Measurements from ENCODE around the gene HIPK4. TPM values are rescaled to one million over a fixed set of nuclear protein-coding genes. Genes with fewer than 3 reads are reported as not detected.

HIPK4 gene
- total RNA-seq, 1 experiment from 2014 or later: not detected

GRCh38 chr19:40348125-40348913 lies 41.7 kb downstream of the HIPK4 start, which contains the start of the genes C19orf47 and PLD3:
Gene C19orf47, minus strand, starts transcription at chr19:40348397. Its CDS starts 6,540 bp downstream, at chr19:40341857.
Gene PLD3, plus strand, starts transcription at chr19:40348695. Its CDS starts 17,789 bp downstream, at chr19:40366484.
- no peaks in the 10 kb centered on the region for H3K36me3 ChIP-seq (ENCODE audit: low read depth, low read length)
- BruUV-seq (replicated peaks): no TSS peak
- H3K4me3 ChIP-seq (ENCODE audit: low read length): peak within 1 kb of the TSS; percentile 93
- H3K9ac ChIP-seq (ENCODE audit: low read length): peak within 1 kb of the TSS; percentile 85
- no peaks in the 10 kb centered on the region for H4K20me1 ChIP-seq (ENCODE audit: low read length)
- H3K9me2 ChIP-seq (replicated peaks; ENCODE audit: low read length): no peaks in the 10 kb centered on the region
- H3K27ac ChIP-seq (ENCODE audit: low read length): no peak within 1 kb of the TSS
- ChIA-PET CTCF (interaction anchor here (1.0 kb wide), 1 partner anchor 72 kb away, joined by 8 read pairs; no protein-coding TSS in a partner anchor), POLR2A (ENCODE audit: unreplicated experiment) (no interaction called here)
- peak within 1 kb of the TSS; percentile 95 for H2AFZ ChIP-seq (ENCODE audit: low read length)
- DNase-seq: peak; percentile 97
- no peak for TF ChIP-seq EZH2phosphoT487 (IDR thresholded peaks at IDR 0.05; ENCODE audit: borderline replicate concordance, low read length)
- H3K9me3 ChIP-seq (ENCODE audit: low read length): no peaks in the 10 kb centered on the region
- peaks cover 24% of the 10 kb centered on the region for H3K79me2 ChIP-seq (ENCODE audit: low read length)
- H3K27me3 ChIP-seq (ENCODE audit: low read length): no peaks in the 10 kb centered on the region
- peak within 1 kb of the TSS; percentile 96 for H3K4me2 ChIP-seq (ENCODE audit: low read length)
- no peaks in the 10 kb centered on the region; the same call in 1 of the 2 replicates for H3K4me1 ChIP-seq (ENCODE audit: insufficient read depth, low read length)
- H3F3A ChIP-seq (ENCODE audit: low read length, unreplicated experiment): no peaks in the 10 kb centered on the region
- intact Hi-C loops (cut with micrococcal nuclease): loop anchor here (5.0 kb wide), 1 partner anchor 74 kb away; no protein-coding TSS in a partner anchor
- peak; percentile 99 for ATAC-seq

GRCh38 chr19:40344422-40344821 lies 45.6 kb downstream of the HIPK4 start:
- Histone ChIP-seq H3K36me3 (ENCODE audit: low read depth, low read length) (no peaks in the 10 kb centered on the region), H3K27ac (ENCODE audit: low read length) (no peak overlapping the region), H3K9me3 (ENCODE audit: low read length) (no peaks in the 10 kb centered on the region), H3K9me2 (replicated peaks; ENCODE audit: low read length) (no peaks in the 10 kb centered on the region), H3F3A (ENCODE audit: low read length, unreplicated experiment) (no peaks in the 10 kb centered on the region), H3K4me3 (ENCODE audit: low read length) (no peak overlapping the region), H4K20me1 (ENCODE audit: low read length) (no peaks in the 10 kb centered on the region), H3K79me2 (ENCODE audit: low read length) (peaks cover 23% of the 10 kb centered on the region), H3K27me3 (ENCODE audit: low read length) (no peaks in the 10 kb centered on the region), H3K4me1 (ENCODE audit: insufficient read depth, low read length) (no peaks in the 10 kb centered on the region; the same call in 1 of the 2 replicates), H3K9ac (ENCODE audit: low read length) (no peak overlapping the region), H3K4me2 (ENCODE audit: low read length) (no peak overlapping the region), H2AFZ (ENCODE audit: low read length) (no peak overlapping the region)
- ATAC-seq: no peak
- no peak for DNase-seq
- intact Hi-C loops (cut with micrococcal nuclease): no loop called here
- no TSS peak for BruUV-seq (replicated peaks)
- POLR2A ChIA-PET (ENCODE audit: unreplicated experiment): no interaction called here
- no peak for TF ChIP-seq EZH2phosphoT487 (IDR thresholded peaks at IDR 0.05; ENCODE audit: borderline replicate concordance, low read length)
- CTCF ChIA-PET: no interaction called here

DNA sequence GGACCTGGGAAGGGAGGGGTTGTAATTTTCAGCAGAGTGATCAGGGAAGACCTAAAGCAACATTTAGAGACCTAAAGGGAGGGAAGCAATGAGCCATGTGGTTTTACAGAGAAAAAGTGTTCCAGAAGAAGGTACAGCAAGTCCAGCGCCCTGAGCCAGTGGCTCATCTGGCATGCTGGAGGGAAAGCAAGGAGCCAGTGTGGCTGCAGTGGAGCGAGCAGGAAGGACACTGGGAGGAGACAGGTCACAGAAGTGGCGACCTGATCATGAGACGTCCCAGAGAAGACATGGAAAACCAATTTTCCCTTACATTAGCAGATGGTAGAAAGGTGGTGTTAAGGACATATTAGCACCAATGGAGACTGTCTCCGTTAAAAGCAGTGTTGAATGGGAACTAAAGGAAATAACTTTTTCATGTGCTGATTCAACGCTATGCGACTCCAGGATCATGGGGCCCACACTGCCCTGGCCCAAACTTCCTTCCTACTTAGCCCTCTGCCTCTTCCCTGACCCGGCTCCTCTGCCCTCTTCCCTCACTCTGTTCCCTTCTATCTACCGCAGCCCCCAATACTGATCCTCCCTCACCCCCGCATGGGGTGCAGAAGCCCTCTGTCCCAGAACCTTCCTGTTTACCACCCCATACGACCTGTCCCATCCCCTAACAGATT lies 47.2 kb downstream of the HIPK4 start:
- ChIA-PET CTCF (no interaction called here), POLR2A (ENCODE audit: unreplicated experiment) (no interaction called here)
- Histone ChIP-seq H3K4me2 (ENCODE audit: low read length) (no peak overlapping the region), H3K36me3 (ENCODE audit: low read depth, low read length) (no peaks in the 10 kb centered on the region), H2AFZ (ENCODE audit: low read length) (no peak overlapping the region), H4K20me1 (ENCODE audit: low read length) (no peaks in the 10 kb centered on the region), H3K9me3 (ENCODE audit: low read length) (no peaks in the 10 kb centered on the region), H3K79me2 (ENCODE audit: low read length) (peaks cover 13% of the 10 kb centered on the region), H3K9me2 (replicated peaks; ENCODE audit: low read length) (no peaks in the 10 kb centered on the region), H3F3A (ENCODE audit: low read length, unreplicated experiment) (no peaks in the 10 kb centered on the region), H3K27me3 (ENCODE audit: low read length) (no peaks in the 10 kb centered on the region), H3K27ac (ENCODE audit: low read length) (no peak overlapping the region), H3K4me3 (ENCODE audit: low read length) (no peak overlapping the region), H3K4me1 (ENCODE audit: insufficient read depth, low read length) (no peaks in the 10 kb centered on the region), H3K9ac (ENCODE audit: low read length) (no peak overlapping the region)
- ATAC-seq: no peak
- no peak for TF ChIP-seq EZH2 (IDR thresholded peaks at IDR 0.05; ENCODE audit: low read length, unreplicated experiment)
- TF ChIP-seq EZH2phosphoT487 (IDR thresholded peaks at IDR 0.05; ENCODE audit: borderline replicate concordance, low read length): no peak
- no peak for TF ChIP-seq CTCF (conservative IDR thresholded peaks at IDR 0.05; ENCODE audit: low read depth, low read length)
- BruUV-seq (replicated peaks): no TSS peak
- intact Hi-C loops (cut with micrococcal nuclease): no loop called here
- no peak for DNase-seq

All from PC-3 (cell line).